Transverse colon (tissue), 4 donors: ENCODE measurements around the gene NPAS3. TPM values are rescaled to one million over a fixed set of nuclear protein-coding genes. Genes with fewer than 3 reads are reported as not detected.

Experiments used
- DNase-seq: peaks from one replicate; pipeline ENCODE4 v3.0.0-alpha.2; 2019
- H3K27ac ChIP-seq, 4 donors: fragments of 200-600 bp; sonication (generic); 2 replicates each; pipeline ENCODE4 v1.5.1; 2016 to 2018; ENCODE audit warnings: inconsistent platforms in 4 of 4
- H3K27me3 ChIP-seq: fragments of 200-600 bp; sonication (generic); 2 replicates; pipeline ENCODE4 v1.5.1; 2017; ENCODE audit warnings: inconsistent platforms
- H3K36me3 ChIP-seq, 4 donors: fragments of 200-600 bp; sonication (generic); 2 replicates each; pipeline ENCODE4 v1.5.1; 2017 to 2019; ENCODE audit warnings: inconsistent platforms in 4 of 4
- H3K4me1 ChIP-seq, 4 donors: fragments of 200-600 bp; sonication (generic); 2 replicates each; pipeline ENCODE4 v1.5.1; 2017 to 2020; ENCODE audit warnings: inconsistent platforms in 4 of 4
- H3K4me3 ChIP-seq, 4 donors: fragments of 200-600 bp; sonication (generic); 1 replicate in 1 of 4; 2 replicates in 3 of 4; pipeline versions ENCODE4 v1.5.1 to v1.6.1; 2017 to 2019; ENCODE audit warnings: inconsistent platforms in 4 of 4
- H3K9me3 ChIP-seq, 2 donors: fragments of 200-600 bp; sonication (generic); 2 replicates each; pipeline ENCODE4 v1.5.1; 2017 to 2019; ENCODE audit warnings: inconsistent platforms in 2 of 2
- EP300 ChIP-seq: sonication (generic); formaldehyde crosslinking; IDR thresholded peaks from one replicate; pipeline ENCODE4 v1.6.1; 2017; ENCODE audit warnings: antibody characterized with exemption, low read depth
- POLR2A ChIP-seq: fragments of 450-650 bp; IDR thresholded peaks from one replicate; pipeline ENCODE4 v1.6.1; 2016; ENCODE audit warnings: antibody characterized with exemption, mild to moderate bottlenecking, moderate library complexity
- POLR2AphosphoS5 ChIP-seq, 3 donors: sonication (generic); formaldehyde crosslinking; IDR thresholded peaks; one replicate each; pipeline ENCODE4 v1.6.1; 2016; ENCODE audit warnings: antibody characterized with exemption in 3 of 3
- WGBS, 2 donors: methylation state at CpG; one replicate each; pipeline ENCODE4 v1.1.5; 2018; ENCODE audit warnings: low coverage in 1 of 2; 5-methylcytosine and 5-hydroxymethylcytosine counted together
- in situ Hi-C, 4 donors: fragments of 200-750 bp; cut with MboI; loops; one replicate each; pipeline versions ENCODE4 v1.15.0 to v1.15.1; 2017; ENCODE audit warnings: low sequenced_read_pairs in 3 of 4, low pct_ligation_motif_present in 1 of 4, low pct_unique_long_range_greater_than_20kb in 1 of 4
- intact Hi-C: fragments of 100-400 bp; cut with DNase I; formaldehyde crosslinking; loops from one replicate; pipeline ENCODE4 v1.15.1; 2023; ENCODE audit warnings: low total_unique reads
- total RNA-seq, 4 donors: library from RNA; depleted of rRNA; stranded (reverse); fragments of >200 nt; gene quantifications; one replicate each; pipeline ENCODE4 v1.1.0, GENCODE V29; 2016
- TF ChIP-seq, protein P1 (sequence below), 5 experiments: fragments of 200-600 bp in 3 of 5; fragments of 450-650 bp in 2 of 5; sonication (generic) in 3 of 5; IDR thresholded peaks; 1 replicate in 2 of 5; 2 replicates in 3 of 5; pipeline ENCODE4 v1.5.1; 2016 to 2017; ENCODE audit warnings: antibody characterized with exemption in 5 of 5, inconsistent platforms in 3 of 5, mild to moderate bottlenecking in 2 of 5, moderate library complexity in 1 of 5

NPAS3 gene
- total RNA-seq, 4 donors from 2014 or later: 0.96 to 6.4 (median 1.8) TPM

DNA sequence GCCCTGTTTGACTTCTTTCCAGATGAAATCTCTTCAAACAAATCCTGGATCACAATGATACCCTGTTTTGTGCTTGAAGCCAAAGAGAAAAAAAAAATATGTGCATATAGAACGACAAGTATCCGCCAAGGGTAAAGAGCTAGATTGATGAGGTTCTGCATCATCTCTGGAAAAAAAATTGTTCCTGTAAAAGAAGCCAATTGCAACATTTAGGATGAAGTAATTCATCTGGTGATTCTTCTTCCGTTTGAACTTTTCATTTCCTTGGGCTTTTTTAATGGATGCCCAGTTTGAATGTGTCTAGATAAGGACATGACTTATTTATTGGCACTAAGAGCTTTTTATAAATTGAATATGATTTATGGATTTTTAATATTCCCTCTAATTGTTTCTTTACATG is 38.1 kb upstream of the NPAS3 start:
- no peaks in the 10 kb centered on the region for H3K27me3 ChIP-seq
- DNase-seq: no peak
- H3K4me1 ChIP-seq: peaks cover 0 to 10% (median 0%) of the 10 kb centered on the region in 4 donors
- in situ Hi-C loops (no loop called here), intact Hi-C loops (no loop called here)
- TF ChIP-seq, protein P1, sequence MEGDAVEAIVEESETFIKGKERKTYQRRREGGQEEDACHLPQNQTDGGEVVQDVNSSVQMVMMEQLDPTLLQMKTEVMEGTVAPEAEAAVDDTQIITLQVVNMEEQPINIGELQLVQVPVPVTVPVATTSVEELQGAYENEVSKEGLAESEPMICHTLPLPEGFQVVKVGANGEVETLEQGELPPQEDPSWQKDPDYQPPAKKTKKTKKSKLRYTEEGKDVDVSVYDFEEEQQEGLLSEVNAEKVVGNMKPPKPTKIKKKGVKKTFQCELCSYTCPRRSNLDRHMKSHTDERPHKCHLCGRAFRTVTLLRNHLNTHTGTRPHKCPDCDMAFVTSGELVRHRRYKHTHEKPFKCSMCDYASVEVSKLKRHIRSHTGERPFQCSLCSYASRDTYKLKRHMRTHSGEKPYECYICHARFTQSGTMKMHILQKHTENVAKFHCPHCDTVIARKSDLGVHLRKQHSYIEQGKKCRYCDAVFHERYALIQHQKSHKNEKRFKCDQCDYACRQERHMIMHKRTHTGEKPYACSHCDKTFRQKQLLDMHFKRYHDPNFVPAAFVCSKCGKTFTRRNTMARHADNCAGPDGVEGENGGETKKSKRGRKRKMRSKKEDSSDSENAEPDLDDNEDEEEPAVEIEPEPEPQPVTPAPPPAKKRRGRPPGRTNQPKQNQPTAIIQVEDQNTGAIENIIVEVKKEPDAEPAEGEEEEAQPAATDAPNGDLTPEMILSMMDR (IDR thresholded peaks at IDR 0.05): no peak
- TF ChIP-seq POLR2A: no peak
- no peak for TF ChIP-seq POLR2AphosphoS5 (IDR thresholded peaks at IDR 0.05)
- H3K36me3 ChIP-seq: no peaks in the 10 kb centered on the region
- no peak overlapping the region for H3K4me3 ChIP-seq
- no peak overlapping the region for H3K27ac ChIP-seq
- H3K9me3 ChIP-seq: no peaks in the 10 kb centered on the region
- 68 to 75% methylated on average over 3 of the region's 3 CpGs for WGBS, 2 donors

DNA sequence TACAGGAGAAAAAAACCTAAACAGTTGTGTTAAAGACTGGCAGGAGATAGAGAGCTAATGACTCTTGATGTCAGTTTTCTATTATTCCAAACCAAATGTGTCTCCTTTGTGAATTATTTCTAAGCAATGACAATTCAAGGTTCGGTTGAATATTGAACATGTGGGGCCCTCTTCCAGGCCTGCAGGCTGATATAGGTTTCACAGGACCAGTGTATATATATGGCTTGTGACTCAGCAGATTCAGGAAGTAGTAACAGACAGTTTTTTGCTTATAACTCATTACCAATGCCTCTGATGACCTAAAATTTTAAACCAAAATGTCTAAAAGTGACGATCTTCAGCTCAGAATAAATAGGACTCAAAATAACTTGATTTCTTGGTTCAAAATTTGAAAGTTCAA is 33.7 kb upstream of the NPAS3 start:
- no peak for DNase-seq
- in situ Hi-C loops: no loop called here
- TF ChIP-seq EP300 (no peak), POLR2A (no peak)

DNA sequence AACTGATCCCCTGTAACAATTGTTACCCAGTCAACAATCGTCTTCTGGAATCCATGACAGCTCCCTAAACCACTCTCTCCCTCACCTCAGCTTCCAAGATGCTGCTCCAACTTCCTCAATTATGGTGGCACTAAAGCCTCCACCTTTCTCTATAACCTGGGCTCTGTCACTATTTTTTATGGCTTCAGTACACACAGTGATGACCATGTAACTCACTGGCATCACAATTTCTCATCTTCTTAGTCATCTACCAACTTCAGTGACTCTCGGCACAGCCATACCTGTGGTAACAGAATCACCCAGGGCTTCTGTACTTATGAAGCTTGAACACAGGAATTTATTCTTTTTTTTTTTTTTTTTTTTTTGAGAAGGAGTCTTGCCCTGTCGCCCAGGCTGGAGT is 32.0 kb upstream of the NPAS3 start:
- Histone ChIP-seq H3K4me1 (no peaks in the 10 kb centered on the region), H3K4me3 (no peak overlapping the region), H3K9me3 (no peaks in the 10 kb centered on the region), H3K36me3 (no peaks in the 10 kb centered on the region), H3K27me3 (no peaks in the 10 kb centered on the region), H3K27ac (no peak overlapping the region)
- intact Hi-C loops: no loop called here
- in situ Hi-C loops: no loop called here
- WGBS, 2 donors: 33 to 59% methylated on average over 1 to 3 of the region's 3 CpGs
- TF ChIP-seq POLR2A: no peak
- TF ChIP-seq POLR2AphosphoS5 (IDR thresholded peaks at IDR 0.05): no peak
- no peak for TF ChIP-seq EP300
- TF ChIP-seq, protein P1 (IDR thresholded peaks at IDR 0.05): no peak
- no peak for DNase-seq

More for the DNA sequence above, 33.7 kb upstream of the NPAS3 start:
- no peaks in the 10 kb centered on the region for H3K27me3 ChIP-seq
- no peaks in the 10 kb centered on the region for H3K36me3 ChIP-seq
- no peak overlapping the region for H3K27ac ChIP-seq
- intact Hi-C loops: no loop called here
- no peaks in the 10 kb centered on the region for H3K9me3 ChIP-seq
- no peak overlapping the region for H3K4me3 ChIP-seq
- H3K4me1 ChIP-seq: no peaks in the 10 kb centered on the region
- WGBS, 2 donors: 86 to 89% methylated on average over 2 of the region's 2 CpGs

DNA sequence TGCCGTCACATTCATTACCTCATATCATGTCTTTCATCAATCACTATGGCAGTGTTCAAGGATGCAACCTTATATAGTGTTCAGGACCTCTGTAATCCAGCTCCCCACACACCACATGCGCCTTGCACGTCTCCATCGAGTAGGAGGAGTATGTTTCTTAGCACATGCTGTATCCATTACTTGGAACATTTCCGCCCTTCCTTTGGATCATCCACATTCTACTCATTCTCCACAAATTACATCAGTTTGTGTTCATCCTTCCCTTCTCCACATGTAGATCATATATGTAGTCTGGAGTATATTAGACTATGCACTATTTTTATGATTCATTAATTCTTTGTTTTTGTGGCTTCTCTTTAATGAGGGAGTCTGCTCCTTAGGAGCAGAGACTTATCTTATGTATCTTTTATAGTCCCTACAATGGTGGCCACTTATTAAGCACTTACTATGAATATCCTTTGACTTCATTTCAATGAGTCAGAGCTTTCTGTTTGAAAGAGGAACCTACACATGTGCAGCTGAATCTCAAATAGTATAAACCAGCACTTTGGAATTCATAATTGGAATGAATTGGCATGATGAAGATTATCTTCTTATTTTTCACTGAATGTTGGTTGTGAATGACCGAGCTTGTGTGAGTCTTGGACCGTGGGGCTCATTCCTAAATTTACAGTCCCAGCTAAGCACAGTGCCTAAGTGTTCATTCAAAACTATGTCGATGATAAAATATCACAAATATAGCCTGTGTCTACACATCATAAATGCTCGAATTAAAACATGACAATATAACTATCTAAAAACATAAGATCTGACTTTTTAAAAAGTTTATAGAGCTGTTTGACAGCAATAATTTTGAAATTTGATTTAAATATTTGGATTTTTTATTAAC is 30.2 kb upstream of the NPAS3 start:
- WGBS, 2 donors: 75 to 76% methylated on average over 9 of the region's 9 CpGs
- intact Hi-C loops (no loop called here), in situ Hi-C loops (no loop called here)
- no peak for TF ChIP-seq POLR2AphosphoS5 (IDR thresholded peaks at IDR 0.05)
- TF ChIP-seq, protein P1 (IDR thresholded peaks at IDR 0.05): no peak
- TF ChIP-seq EP300: no peak
- TF ChIP-seq POLR2A: no peak
- Histone ChIP-seq H3K27ac (no peak overlapping the region), H3K36me3 (no peaks in the 10 kb centered on the region), H3K4me1 (no peaks in the 10 kb centered on the region), H3K4me3 (no peak overlapping the region), H3K9me3 (no peaks in the 10 kb centered on the region), H3K27me3 (no peaks in the 10 kb centered on the region)
- DNase-seq: no peak
